Measurements from ENCODE around the gene NOVA2. TPM values are rescaled to one million over a fixed set of nuclear protein-coding genes. Genes with fewer than 3 reads are reported as not detected.

NOVA2 gene
- total RNA-seq, 1 donor from 2014 or later = 3.7 TPM

GRCh38 chr19:45885556-45886426 is 87.9 kb downstream of the NOVA2 start, which contains the start of gene IRF2BP1:
TSS of gene IRF2BP1 (minus strand) at chr19:45886141. CDS start at chr19:45885774, 367 bp downstream.
- intact Hi-C loops (cut with DNase I) = no loop called here

GRCh38 chr19:45884682-45885555 is 88.7 kb downstream of the NOVA2 start:
- DNase-seq = no peak
- no peak for ATAC-seq (ENCODE audit: poor library complexity)
- intact Hi-C loops (cut with DNase I) = no loop called here

More at GRCh38 chr19:45885556-45886426, 87.9 kb downstream of the NOVA2 start, which contains the start of gene IRF2BP1:
- ATAC-seq (ENCODE audit: poor library complexity) (peak; percentile 91), DNase-seq (peak; percentile 97)

- intact Hi-C loops (cut with DNase I) = no loop called here
- DNase-seq = no peak
- no peak for ATAC-seq (ENCODE audit: poor library complexity)
Measured at GRCh38 chr19:45883881-45884681, 89.6 kb downstream of the NOVA2 start.

Small RNAs within 50 kb of the gene (microRNA-seq; reads per million reads assigned to microRNA genes)
- 74.7 reads per million, percentile 49 among the genes with 10 or more reads in this experiment for gene MIR769

Other genes starting within 250 kb of the NOVA2 start
- gene FBXO46, start 243.0 kb downstream of the NOVA2 start, total RNA-seq = 14.5 TPM
- not detected for gene MEIOSIN, start 240.4 kb downstream of the NOVA2 start, total RNA-seq
- gene SIX5, start 204.6 kb downstream of the NOVA2 start, total RNA-seq = 22.0 TPM
- 237 TPM for gene DMPK, start 191.4 kb downstream of the NOVA2 start, total RNA-seq
- 57.2 TPM for gene DMWD, start 181.0 kb downstream of the NOVA2 start, total RNA-seq
- 0.08 TPM for gene RSPH6A, start 158.6 kb downstream of the NOVA2 start, total RNA-seq
- gene SYMPK, start 110.7 kb downstream of the NOVA2 start, total RNA-seq = 29.6 TPM
- gene FOXA3, start 109.5 kb downstream of the NOVA2 start, total RNA-seq = not detected
- 20.0 TPM for gene IRF2BP1, start 87.7 kb downstream of the NOVA2 start, total RNA-seq
- gene MYPOP, start 71.3 kb downstream of the NOVA2 start, total RNA-seq = 15.2 TPM
- not detected for gene NANOS2, start 59.1 kb downstream of the NOVA2 start, total RNA-seq
- 6.8 TPM for gene CCDC61, start 21.6 kb upstream of the NOVA2 start, total RNA-seq
- gene PGLYRP1, start 49.2 kb upstream of the NOVA2 start, total RNA-seq = not detected
- gene IGFL4, start 67.1 kb upstream of the NOVA2 start, total RNA-seq = not detected
- gene IGFL3, start 150.8 kb upstream of the NOVA2 start, total RNA-seq = not detected
- not detected for gene IGFL2, start 174.4 kb upstream of the NOVA2 start, total RNA-seq

Data from Right ventricle myocardium superior (tissue), 1 donor.